ENCODE measurements around the gene CCT2. TPM values are rescaled to one million over a fixed set of nuclear protein-coding genes. Genes with fewer than 3 reads are reported as not detected.
"Not testable (repeated sequence)": the region's sequence is repeated elsewhere in the genome, so short reads cannot be mapped to it uniquely, and the experiment has no call there.

Gene CCT2
- total and polyA plus RNA-seq, 3 experiments from 2014 or later: 141 to 415 (median 411) TPM

- H3K36me3 Mint-ChIP-seq: peaks cover 13 to 87% (median 25%) of the 10 kb centered on the region in 3 donors
- peaks cover 65% of the 10 kb centered on the region for H3K36me3 ChIP-seq (ENCODE audit: insufficient read depth, low read length)
- H3K27me3 ChIP-seq (ENCODE audit: insufficient read depth, low read length, poor library complexity, severe bottlenecking): no peaks in the 10 kb centered on the region
- DNase-seq: no peak
- no peaks in the 10 kb centered on the region for H3K27me3 Mint-ChIP-seq
- no peaks in the 10 kb centered on the region for H3K9me3 ChIP-seq (ENCODE audit: low read length)
- CTCF ChIA-PET: no interaction called here
- no peak overlapping the region for H3K27ac ChIP-seq (ENCODE audit: low read depth, low read length)
- POLR2A ChIA-PET: no interaction called here
- H3K9me3 Mint-ChIP-seq: no peaks in the 10 kb centered on the region
- H3K4me3 ChIP-seq (ENCODE audit: low read length): no peak overlapping the region
- H3K27ac Mint-ChIP-seq: peak overlapping the region in 2 of 8 donors; percentile 21 to 39
- H3K4me1 Mint-ChIP-seq: peaks cover 6 to 11% (median 8%) of the 10 kb centered on the region in 3 donors
- H3K4me3 Mint-ChIP-seq: no peak overlapping the region
- H3K4me1 ChIP-seq (ENCODE audit: insufficient read depth, low read length): no peaks in the 10 kb centered on the region
Measured at GRCh38 chr12:69595689-69596088, 10.4 kb downstream of the CCT2 start.

GRCh38 chr12:69598174-69598753 lies 13.0 kb downstream of the CCT2 start:
- H3K9me3 Mint-ChIP-seq: peaks cover 0 to 4% (median 2%) of the 10 kb centered on the region in 5 donors
- no peak for DNase-seq
- peaks cover 53% of the 10 kb centered on the region for H3K36me3 ChIP-seq (ENCODE audit: insufficient read depth, low read length)
- CTCF ChIA-PET: interaction anchor here (1.0 kb wide), 1 partner anchor 27 kb away, joined by 3 read pairs; no protein-coding TSS in a partner anchor
- no peak overlapping the region for H3K4me3 Mint-ChIP-seq
- H3K27ac Mint-ChIP-seq: no peak overlapping the region
- no peaks in the 10 kb centered on the region for H3K9me3 ChIP-seq (ENCODE audit: low read length)
- POLR2A ChIA-PET: no interaction called here
- peaks cover 20 to 87% (median 37%) of the 10 kb centered on the region in 3 donors for H3K36me3 Mint-ChIP-seq
- no peaks in the 10 kb centered on the region for H3K27me3 ChIP-seq (ENCODE audit: insufficient read depth, low read length, poor library complexity, severe bottlenecking)
- no peaks in the 10 kb centered on the region for H3K4me1 ChIP-seq (ENCODE audit: insufficient read depth, low read length)
- H3K27me3 Mint-ChIP-seq: no peaks in the 10 kb centered on the region
- peaks cover 4 to 11% (median 8%) of the 10 kb centered on the region in 3 donors for H3K4me1 Mint-ChIP-seq
- H3K27ac ChIP-seq (ENCODE audit: low read depth, low read length): no peak overlapping the region
- no peak overlapping the region for H3K4me3 ChIP-seq (ENCODE audit: low read length)

- peak overlapping the region in 1 of 8 donors; percentile 15 for H3K27ac Mint-ChIP-seq
- Histone ChIP-seq H3K4me3 (ENCODE audit: low read length) (no peak overlapping the region), H3K27me3 (ENCODE audit: insufficient read depth, low read length, poor library complexity, severe bottlenecking) (no peaks in the 10 kb centered on the region), H3K27ac (ENCODE audit: low read depth, low read length) (no peak overlapping the region), H3K9me3 (ENCODE audit: low read length) (no peaks in the 10 kb centered on the region), H3K4me1 (ENCODE audit: insufficient read depth, low read length) (no peaks in the 10 kb centered on the region), H3K36me3 (ENCODE audit: insufficient read depth, low read length) (peaks cover 37% of the 10 kb centered on the region)
- peaks cover 16 to 68% (median 33%) of the 10 kb centered on the region in 3 donors for H3K36me3 Mint-ChIP-seq
- H3K27me3 Mint-ChIP-seq: no peaks in the 10 kb centered on the region
- POLR2A ChIA-PET: no interaction called here
- H3K9me3 Mint-ChIP-seq: peaks cover 0 to 4% (median 2%) of the 10 kb centered on the region in 5 donors
- H3K4me3 Mint-ChIP-seq: no peak overlapping the region
- CTCF ChIA-PET: no interaction called here
- DNase-seq: no peak
- peaks cover 2 to 6% (median 2%) of the 10 kb centered on the region in 3 donors for H3K4me1 Mint-ChIP-seq
Measured at GRCh38 chr12:69600804-69601203, 15.5 kb downstream of the CCT2 start.

GRCh38 chr12:69601962-69602685 lies 16.9 kb downstream of the CCT2 start:
- H3K4me3 ChIP-seq (ENCODE audit: low read length): no peak overlapping the region
- peaks cover 16 to 57% (median 27%) of the 10 kb centered on the region in 3 donors for H3K36me3 Mint-ChIP-seq
- POLR2A ChIA-PET: no interaction called here

GRCh38 chr12:69602954-69603353 lies 17.7 kb downstream of the CCT2 start:
- H3K4me3 Mint-ChIP-seq: no peak overlapping the region
- no peaks in the 10 kb centered on the region for H3K27me3 Mint-ChIP-seq
- peak overlapping the region in 2 of 8 donors; percentile 7 to 33 for H3K27ac Mint-ChIP-seq
- Histone ChIP-seq H3K36me3 (ENCODE audit: insufficient read depth, low read length) (peaks cover 26% of the 10 kb centered on the region), H3K27ac (ENCODE audit: low read depth, low read length) (no peak overlapping the region), H3K9me3 (ENCODE audit: low read length) (no peaks in the 10 kb centered on the region), H3K4me3 (ENCODE audit: low read length) (no peak overlapping the region), H3K4me1 (ENCODE audit: insufficient read depth, low read length) (no peaks in the 10 kb centered on the region), H3K27me3 (ENCODE audit: insufficient read depth, low read length, poor library complexity, severe bottlenecking) (no peaks in the 10 kb centered on the region)
- DNase-seq: no peak
- ChIA-PET POLR2A (no interaction called here), CTCF (no interaction called here)
- peaks cover 0 to 4% (median 2%) of the 10 kb centered on the region in 5 donors for H3K9me3 Mint-ChIP-seq
- H3K36me3 Mint-ChIP-seq: peaks cover 16 to 50% (median 23%) of the 10 kb centered on the region in 3 donors
- H3K4me1 Mint-ChIP-seq: no peaks in the 10 kb centered on the region

More at GRCh38 chr12:69601962-69602685, 16.9 kb downstream of the CCT2 start:
- Mint-ChIP-seq H3K4me3 (no peak overlapping the region), H3K27ac (peak overlapping the region in 1 of 8 donors; percentile 60), H3K4me1 (no peaks in the 10 kb centered on the region), H3K9me3 (peaks cover 0 to 4% (median 2%) of the 10 kb centered on the region in 5 donors), H3K27me3 (no peaks in the 10 kb centered on the region)
- no peaks in the 10 kb centered on the region for H3K27me3 ChIP-seq (ENCODE audit: insufficient read depth, low read length, poor library complexity, severe bottlenecking)
- peaks cover 31% of the 10 kb centered on the region for H3K36me3 ChIP-seq (ENCODE audit: insufficient read depth, low read length)
- no peak overlapping the region for H3K27ac ChIP-seq (ENCODE audit: low read depth, low read length)
- CTCF ChIA-PET: no interaction called here
- H3K4me1 ChIP-seq (ENCODE audit: insufficient read depth, low read length): no peaks in the 10 kb centered on the region
- no peaks in the 10 kb centered on the region for H3K9me3 ChIP-seq (ENCODE audit: low read length)
- DNase-seq: no peak

GRCh38 chr12:69603556-69603955 lies 18.3 kb downstream of the CCT2 start:
- peaks cover 20% of the 10 kb centered on the region for H3K36me3 ChIP-seq (ENCODE audit: insufficient read depth, low read length)
- POLR2A ChIA-PET; H3K27me3 Mint-ChIP-seq; H3K9me3 Mint-ChIP-seq; H3K27me3 ChIP-seq (ENCODE audit: insufficient read depth, low read length, poor library complexity, severe bottlenecking); H3K4me3 ChIP-seq (ENCODE audit: low read length); H3K4me3 Mint-ChIP-seq; H3K4me1 ChIP-seq (ENCODE audit: insufficient read depth, low read length); CTCF ChIA-PET; DNase-seq; H3K4me1 Mint-ChIP-seq; H3K27ac ChIP-seq (ENCODE audit: low read depth, low read length); H3K9me3 ChIP-seq (ENCODE audit: low read length); H3K27ac Mint-ChIP-seq: not testable (repeated sequence)
- H3K36me3 Mint-ChIP-seq: peaks cover 16 to 44% (median 23%) of the 10 kb centered on the region in 3 donors

- POLR2A ChIA-PET: not testable (repeated sequence)
Measured at GRCh38 chr12:69604275-69604674, 19.0 kb downstream of the CCT2 start.

GRCh38 chr12:69608114-69608513 lies 22.9 kb downstream of the CCT2 start:
- H3K4me1 Mint-ChIP-seq: no peaks in the 10 kb centered on the region
- Histone ChIP-seq H3K27ac (ENCODE audit: low read depth, low read length) (no peak overlapping the region), H3K4me3 (ENCODE audit: low read length) (no peak overlapping the region), H3K27me3 (ENCODE audit: insufficient read depth, low read length, poor library complexity, severe bottlenecking) (no peaks in the 10 kb centered on the region), H3K9me3 (ENCODE audit: low read length) (no peaks in the 10 kb centered on the region), H3K36me3 (ENCODE audit: insufficient read depth, low read length) (no peaks in the 10 kb centered on the region), H3K4me1 (ENCODE audit: insufficient read depth, low read length) (no peaks in the 10 kb centered on the region)
- peaks cover 0 to 2% (median 0%) of the 10 kb centered on the region in 5 donors for H3K9me3 Mint-ChIP-seq
- no peaks in the 10 kb centered on the region for H3K27me3 Mint-ChIP-seq
- ChIA-PET POLR2A (no interaction called here), CTCF (no interaction called here)
- DNase-seq: no peak
- H3K36me3 Mint-ChIP-seq: peaks cover 2 to 5% (median 4%) of the 10 kb centered on the region in 3 donors
- H3K4me3 Mint-ChIP-seq: no peak overlapping the region
- no peak overlapping the region for H3K27ac Mint-ChIP-seq

More at GRCh38 chr12:69604275-69604674, 19.0 kb downstream of the CCT2 start:
- H3K9me3 Mint-ChIP-seq; H3K9me3 ChIP-seq (ENCODE audit: low read length); H3K4me1 Mint-ChIP-seq; H3K27me3 ChIP-seq (ENCODE audit: insufficient read depth, low read length, poor library complexity, severe bottlenecking); H3K4me3 Mint-ChIP-seq; CTCF ChIA-PET; H3K27ac ChIP-seq (ENCODE audit: low read depth, low read length); H3K4me1 ChIP-seq (ENCODE audit: insufficient read depth, low read length); DNase-seq; H3K27me3 Mint-ChIP-seq; H3K4me3 ChIP-seq (ENCODE audit: low read length): not testable (repeated sequence)
- Mint-ChIP-seq H3K36me3 (peaks cover 16 to 38% (median 21%) of the 10 kb centered on the region in 3 donors), H3K27ac (peak overlapping the region in 1 of 8 donors; percentile 33)
- H3K36me3 ChIP-seq (ENCODE audit: insufficient read depth, low read length): peaks cover 15% of the 10 kb centered on the region

Data from CD8-positive, alpha-beta memory T cell (primary cell).